ENCODE measurements around the gene CCDC90B.

- TF ChIP-seq CTCF (IDR thresholded peaks at IDR 0.05; ENCODE audit: borderline replicate concordance, extremely low read depth, low read length, poor library complexity, severe bottlenecking) (no peak), EZH2 (IDR thresholded peaks at IDR 0.05; ENCODE audit: borderline replicate concordance, low read depth, low read length, severe bottlenecking) (no peak)
These were observed 7.2 kb upstream of the CCDC90B start for GRCh38 chr11:83293457-83293774.

All from DND-41 (cell line).